ENCODE results near the gene SART1.
A peak's percentile ranks its signal among the peaks of the same experiment; 100 is the strongest.

SART1 gene

GRCh38 chr11:65961267-65962140 lies at the start of gene SART1:
SART1 (plus strand) TSS chr11:65961734; CDS start chr11:65961781, 47 bp downstream.
- DNase-seq: peak; percentile 98

GRCh38 chr11:65912845-65913244 lies 48.7 kb upstream of the SART1 start:
- DNase-seq: no peak

GRCh38 chr11:65915101-65915820 lies 46.3 kb upstream of the SART1 start:
- no peak for DNase-seq

GRCh38 chr11:65915821-65916251 lies 45.7 kb upstream of the SART1 start:
- no peak for DNase-seq

GRCh38 chr11:65916391-65916790 lies 45.1 kb upstream of the SART1 start:
- DNase-seq: no peak

- DNase-seq: no peak
These were observed 44.5 kb upstream of the SART1 start for GRCh38 chr11:65917077-65917433.

- no peak for DNase-seq
These were observed 43.9 kb upstream of the SART1 start for GRCh38 chr11:65917434-65918210.

GRCh38 chr11:65918211-65919140 lies 43.1 kb upstream of the SART1 start, which contains the start of gene C11orf68:
C11orf68 (minus strand) TSS chr11:65919062; CDS start chr11:65919031, 31 bp downstream.
- no peak for DNase-seq

- peak; percentile 98 for DNase-seq
These were observed 42.4 kb upstream of the SART1 start, which contains the start of gene DRAP1 for GRCh38 chr11:65919141-65919572. DRAP1 (plus strand) TSS chr11:65919426; CDS start chr11:65919502, 76 bp downstream.

GRCh38 chr11:65919573-65920371 lies 41.8 kb upstream of the SART1 start:
- DNase-seq: peak; percentile 71

GRCh38 chr11:65920372-65920802 lies 41.1 kb upstream of the SART1 start:
- DNase-seq: no peak

GRCh38 chr11:65921033-65921555 lies 40.4 kb upstream of the SART1 start:
- DNase-seq: no peak

GRCh38 chr11:65921876-65922275 lies 39.7 kb upstream of the SART1 start:
- no peak for DNase-seq

- DNase-seq: no peak
These were observed 39.0 kb upstream of the SART1 start for GRCh38 chr11:65922565-65922964.

GRCh38 chr11:65925397-65925796 lies 36.1 kb upstream of the SART1 start:
- DNase-seq: no peak

GRCh38 chr11:65927904-65928397 lies 33.6 kb upstream of the SART1 start:
- DNase-seq: peak; percentile 88

GRCh38 chr11:65928667-65929066 lies 32.9 kb upstream of the SART1 start:
- no peak for DNase-seq

GRCh38 chr11:65931773-65932557 lies 29.6 kb upstream of the SART1 start:
- DNase-seq: no peak

GRCh38 chr11:65932558-65932919 lies 29.0 kb upstream of the SART1 start:
- no peak for DNase-seq

- no peak for DNase-seq
These were observed 27.5 kb upstream of the SART1 start for GRCh38 chr11:65934014-65934413.

Measured in CD4-positive, alpha-beta T cell treated with Interleukin-10 for 1 hour (primary cell).